SK-N-DZ (cell line): ENCODE measurements around the gene EFCAB14.
"Not testable (repeated sequence)": the region's sequence is repeated elsewhere in the genome, so short reads cannot be mapped to it uniquely, and the experiment has no call there.

Source experiments
- DNase-seq: peaks from one replicate; pipeline ENCODE4 v3.0.0-alpha.2; 2015; ENCODE audit warnings: low spot score

EFCAB14 gene

DNA sequence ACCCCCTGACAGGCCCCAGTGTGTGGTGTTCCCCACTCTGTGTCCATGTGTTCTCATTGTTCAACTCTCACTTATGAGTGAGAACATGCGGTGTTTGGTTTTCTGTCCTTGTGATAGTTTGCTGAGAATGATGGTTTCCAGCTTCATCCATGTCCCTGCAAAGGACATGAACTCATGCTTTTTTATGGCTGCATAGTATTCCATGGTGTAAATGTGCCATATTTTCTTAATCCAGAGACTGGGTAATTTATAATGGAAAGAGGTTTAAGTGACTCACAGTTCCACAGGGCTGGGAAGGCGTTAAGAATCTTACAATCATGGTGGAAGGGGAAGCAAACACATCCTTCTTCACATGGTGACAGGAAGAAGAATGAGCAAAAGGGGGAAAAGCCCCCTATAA lies 64.2 kb downstream of the EFCAB14 start:
- DNase-seq, result not testable (repeated sequence)

DNA sequence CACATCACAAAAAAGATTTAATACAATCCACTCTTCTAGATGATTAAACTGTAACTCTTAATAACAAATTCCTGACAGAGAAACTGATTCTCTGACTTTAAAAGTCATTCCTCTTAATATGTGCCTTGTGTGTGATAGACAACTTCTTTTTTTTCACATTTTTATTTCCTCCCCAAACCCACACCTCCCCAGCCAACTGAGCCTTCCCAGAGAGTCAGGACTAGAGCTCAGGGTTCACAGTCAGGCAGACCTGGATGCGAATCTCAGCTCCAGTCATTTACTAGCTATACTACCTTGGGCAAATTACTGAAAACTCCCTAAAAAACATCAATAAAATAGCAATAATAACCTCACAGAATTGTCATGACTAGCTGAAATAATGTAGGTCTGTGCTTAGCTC lies 64.9 kb downstream of the EFCAB14 start:
- DNase-seq, result no peak

DNA sequence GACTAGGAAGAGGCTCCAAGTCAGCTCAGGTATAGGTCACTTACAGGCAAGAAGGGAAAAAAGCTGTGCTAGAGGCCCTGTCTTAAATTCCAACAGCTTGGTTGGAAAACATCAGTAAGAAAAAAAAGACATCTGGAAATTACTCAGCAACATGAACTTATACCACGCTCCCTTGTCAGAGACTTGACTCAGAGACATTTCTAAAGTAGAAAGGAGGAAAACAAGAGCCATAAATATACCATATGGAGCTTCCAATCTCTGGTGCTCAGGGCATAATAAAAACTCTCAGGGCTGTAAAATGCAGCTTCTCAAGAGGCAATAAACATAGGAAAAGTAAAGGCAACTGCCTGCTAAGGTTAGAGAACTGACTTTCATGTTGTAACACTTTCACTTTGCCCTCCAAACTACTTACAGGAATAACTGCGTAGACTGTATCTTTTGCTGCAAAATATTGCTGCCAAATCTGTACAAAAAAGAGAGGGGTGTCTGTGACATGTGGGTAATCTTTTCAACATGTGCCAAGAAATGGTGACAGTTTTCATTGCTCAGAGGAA lies 65.4 kb downstream of the EFCAB14 start:
- DNase-seq, result no peak

DNA sequence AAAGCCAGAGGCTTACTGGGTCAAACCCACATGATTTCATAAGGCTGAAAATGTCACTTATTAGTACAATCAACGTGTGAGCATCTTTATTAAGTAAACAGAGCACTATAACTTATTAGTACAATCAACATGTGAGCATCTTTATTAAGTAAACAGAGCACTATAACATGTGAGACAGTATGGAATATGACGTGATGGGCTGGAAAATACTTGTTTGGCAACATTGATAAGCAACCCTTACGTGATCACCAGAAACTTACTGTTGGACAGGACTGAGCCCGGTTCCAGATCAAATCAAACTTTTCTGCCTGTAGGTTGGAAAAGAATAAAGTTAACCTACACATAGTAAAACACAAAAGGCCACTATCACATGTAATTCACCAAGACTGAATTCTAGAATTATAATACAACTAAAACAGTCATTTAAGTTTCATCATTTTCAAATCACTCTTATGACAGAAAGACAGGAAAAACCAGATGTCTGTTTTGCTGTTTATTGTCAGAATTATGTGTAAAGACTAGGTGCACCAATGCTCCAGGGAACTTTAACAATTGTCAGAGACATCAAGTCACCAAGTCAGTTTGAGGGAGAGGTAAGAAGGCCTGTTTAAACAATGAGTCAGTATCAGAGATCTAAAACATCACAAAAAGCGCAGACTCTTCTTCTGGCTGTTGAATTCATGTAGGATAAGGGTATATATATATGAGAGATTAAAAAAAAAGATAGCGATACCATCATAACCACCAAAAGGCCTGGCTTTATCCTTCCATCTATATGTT lies 66.4 kb downstream of the EFCAB14 start:
- DNase-seq, result no peak

DNA sequence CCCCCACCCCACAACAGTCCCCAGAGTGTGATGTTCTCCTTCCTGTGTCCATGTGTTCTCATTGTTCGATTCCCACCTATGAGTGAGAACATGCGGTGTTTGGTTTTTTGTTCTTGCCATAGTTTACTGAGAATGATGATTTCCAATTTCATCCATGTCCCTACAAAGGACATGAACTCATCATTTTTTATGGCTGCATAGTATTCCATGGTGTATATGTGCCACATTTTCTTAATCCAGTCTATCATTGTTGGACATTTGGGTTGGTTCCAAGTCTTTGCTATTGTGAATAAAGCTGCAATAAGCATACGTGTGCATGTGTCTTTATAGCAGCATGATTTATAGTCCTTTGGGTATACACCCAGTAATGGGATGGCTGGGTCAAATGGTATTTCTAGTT lies 67.8 kb downstream of the EFCAB14 start:
- not testable (repeated sequence) for DNase-seq

DNA sequence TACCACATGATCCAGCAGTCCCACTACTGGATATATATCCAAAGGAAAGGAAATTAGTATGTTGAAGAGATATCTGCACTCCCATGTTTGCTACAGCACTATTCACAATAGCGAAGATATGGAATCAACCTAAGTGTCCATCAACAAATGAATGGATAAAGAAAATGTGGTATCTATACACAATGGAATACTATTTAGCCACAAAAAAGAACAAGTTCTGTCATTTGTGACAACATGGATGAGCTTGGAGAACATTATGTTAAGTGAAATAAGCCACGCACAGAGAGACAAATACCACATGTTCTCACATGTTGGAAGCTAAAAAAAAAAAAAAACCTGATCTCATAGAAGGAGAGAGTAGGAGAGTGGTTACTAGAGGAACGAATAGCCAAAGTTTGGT lies 68.4 kb downstream of the EFCAB14 start:
- DNase-seq, result no peak

DNA sequence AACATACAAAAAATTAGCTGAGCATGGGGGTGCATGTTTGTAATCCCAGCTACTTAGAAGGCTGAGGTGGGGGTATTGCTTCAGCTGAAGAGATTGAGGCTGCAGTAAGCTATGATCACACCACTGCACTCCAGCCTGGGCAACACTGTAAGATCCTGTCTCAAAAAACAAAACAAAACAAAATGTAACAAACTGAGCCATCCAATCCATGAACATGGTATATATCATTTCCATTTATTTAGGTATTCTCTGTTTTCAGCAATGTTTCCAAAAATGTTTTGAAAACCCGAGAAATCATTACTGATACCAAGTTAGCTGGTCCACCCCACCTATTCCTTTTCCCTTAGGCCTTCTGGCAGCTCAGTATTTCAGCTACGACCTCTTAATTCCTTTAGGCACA lies 69.2 kb downstream of the EFCAB14 start:
- DNase-seq, result no peak

DNA sequence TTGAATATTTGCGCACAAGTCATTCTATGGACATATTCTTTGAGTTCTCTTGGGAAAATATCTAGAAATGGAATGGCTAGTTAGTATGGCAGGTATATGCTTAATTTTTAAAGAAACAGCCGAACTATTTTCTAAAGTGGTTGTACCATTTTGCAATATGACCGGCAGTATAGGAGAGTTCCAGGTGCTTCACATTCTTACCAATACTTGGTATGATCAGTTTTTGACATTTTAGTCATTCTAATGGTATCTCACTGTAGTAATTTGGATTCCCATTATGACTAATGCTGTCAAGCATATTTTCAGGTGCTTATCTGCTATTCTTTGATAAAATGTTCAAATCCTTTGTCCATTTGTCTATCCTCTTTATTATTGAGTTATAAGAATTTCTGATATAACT lies 71.3 kb downstream of the EFCAB14 start:
- no peak for DNase-seq

DNA sequence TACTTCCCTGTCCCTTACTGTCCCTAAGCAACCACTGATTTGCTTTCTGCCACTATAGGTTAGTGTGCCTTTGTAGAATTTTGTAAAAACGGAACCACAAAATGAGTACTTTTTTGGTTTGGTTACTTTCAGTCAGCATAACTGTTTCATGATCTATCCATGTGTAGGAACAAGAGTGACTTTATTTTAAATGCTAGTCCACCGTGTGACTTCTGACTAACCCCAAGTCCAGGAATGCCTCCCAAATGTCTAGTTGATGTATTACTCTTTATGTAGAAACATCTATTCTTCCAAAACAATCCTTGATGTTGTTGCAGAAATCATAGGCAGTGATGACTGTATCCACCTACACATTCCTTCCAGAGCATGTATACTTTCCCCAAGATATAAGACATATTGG lies 72.1 kb downstream of the EFCAB14 start:
- DNase-seq, result no peak

DNA sequence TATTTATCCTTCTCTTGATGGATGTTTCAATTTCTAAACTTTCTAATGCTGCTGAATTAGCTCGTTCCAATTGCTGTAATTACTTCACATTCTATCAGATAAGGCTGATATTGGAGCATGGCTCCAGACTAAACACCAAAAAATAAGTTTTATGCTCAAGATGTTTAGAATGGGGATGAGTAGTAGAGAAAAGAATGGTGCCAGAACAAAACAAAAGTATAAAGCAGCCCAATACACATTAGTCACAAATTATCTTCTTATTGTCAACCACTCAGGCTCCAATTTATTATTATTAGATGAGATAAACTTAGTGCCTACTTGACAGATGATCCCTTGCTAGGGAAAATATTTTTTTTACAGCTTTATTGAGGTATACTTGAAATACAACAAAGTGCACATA lies 72.6 kb downstream of the EFCAB14 start:
- no peak for DNase-seq

DNA sequence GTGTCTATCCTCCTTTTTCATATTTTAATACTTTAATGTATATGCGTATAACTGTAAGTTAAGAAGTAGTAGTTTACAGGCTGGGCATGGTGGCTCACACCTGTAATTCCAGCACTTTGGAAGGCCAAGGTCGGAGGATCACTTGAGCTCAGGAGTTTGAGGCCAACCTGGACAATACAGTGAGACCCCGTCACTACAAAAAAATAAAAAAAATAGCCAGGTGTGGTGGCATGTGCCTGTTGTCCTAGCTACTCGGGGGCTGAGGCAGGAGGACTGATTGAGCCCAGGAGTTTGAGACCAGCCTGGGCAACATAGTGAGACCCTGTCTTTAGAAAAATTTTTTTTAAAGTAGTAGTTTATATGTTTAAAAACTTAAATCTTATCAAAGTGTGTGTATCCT lies 73.1 kb downstream of the EFCAB14 start:
- no peak for DNase-seq

DNA sequence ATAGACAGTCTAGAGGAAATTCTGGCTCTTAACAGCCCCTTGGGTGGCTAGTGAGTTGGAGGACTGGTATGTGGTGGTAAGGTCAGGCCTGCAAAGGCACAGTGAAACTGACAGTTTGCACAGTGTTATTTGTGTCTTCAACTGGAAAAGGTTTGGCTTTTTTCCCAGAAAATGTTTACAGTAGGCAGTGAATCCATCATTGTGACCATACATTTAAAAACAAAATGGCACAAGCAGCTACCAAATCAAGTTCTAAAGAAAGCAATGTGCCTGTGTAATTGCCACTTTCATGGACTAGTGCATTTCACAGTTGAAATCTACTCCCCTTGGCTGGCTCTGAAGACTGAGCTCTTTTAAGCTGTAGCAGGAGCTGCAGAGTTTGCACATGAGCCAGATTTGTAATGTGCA lies 75.5 kb downstream of the EFCAB14 start:
- DNase-seq, result no peak

DNA sequence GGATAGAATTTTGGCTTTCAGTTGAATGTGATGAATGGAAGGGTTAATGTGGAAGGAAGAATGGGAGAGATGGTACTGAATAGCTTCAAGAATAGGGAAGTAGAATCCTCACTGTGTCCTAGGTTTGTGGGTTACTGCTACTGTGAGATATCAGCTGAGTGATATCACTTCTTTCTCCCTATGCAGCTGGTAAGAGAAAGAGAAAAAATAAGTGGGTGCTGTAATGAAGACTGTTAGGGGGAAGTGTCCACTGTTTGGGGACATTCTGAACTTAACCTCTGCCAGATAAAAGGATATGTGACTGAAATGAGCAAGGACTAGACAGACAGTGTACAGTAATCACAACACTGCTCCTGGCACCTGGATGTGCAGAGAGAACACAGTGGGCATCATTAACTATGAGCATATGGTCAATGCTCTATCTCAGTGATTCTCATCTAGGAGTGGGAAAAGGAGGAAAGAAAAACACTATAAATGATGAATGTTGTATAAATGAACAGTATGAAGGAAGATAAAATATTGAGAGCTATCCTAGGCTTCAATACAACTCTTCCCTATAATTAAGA lies 76.7 kb downstream of the EFCAB14 start:
- no peak for DNase-seq

DNA sequence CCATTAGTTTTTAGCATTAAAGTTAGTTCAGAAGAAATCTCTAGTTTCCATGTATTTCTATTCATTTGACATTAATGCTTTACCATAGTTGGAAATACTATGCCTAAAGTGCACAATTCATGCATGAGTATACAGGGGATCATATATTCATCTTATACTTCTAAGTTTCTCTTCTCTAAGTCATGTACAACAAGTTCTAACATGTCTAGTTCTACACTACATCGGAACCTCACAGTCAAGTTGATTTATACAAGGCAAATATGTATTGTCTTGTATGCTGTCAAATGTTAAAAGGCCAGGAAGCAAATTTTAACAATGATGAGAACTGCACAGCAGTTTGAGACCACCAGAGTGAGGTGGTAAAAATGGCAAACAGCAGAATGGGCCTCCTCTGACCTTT lies 79.4 kb downstream of the EFCAB14 start:
- no peak for DNase-seq

DNA sequence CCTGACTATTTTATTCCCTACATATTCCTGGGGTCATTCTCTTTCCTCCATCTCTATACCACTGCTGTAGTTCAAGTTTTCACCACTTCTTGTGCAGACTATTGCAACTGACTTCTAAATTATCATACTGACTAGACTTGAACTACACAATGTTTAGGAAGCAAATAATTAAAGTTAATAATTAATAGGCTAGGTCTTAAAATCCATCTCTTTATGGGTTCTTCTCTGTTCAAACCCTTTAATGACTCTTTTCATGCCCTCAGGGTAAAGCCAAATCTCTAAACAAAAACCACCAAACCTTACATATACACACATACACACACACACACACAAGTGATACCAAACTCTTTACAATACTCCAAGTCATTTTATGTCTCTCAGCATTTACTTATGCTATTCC lies 80.0 kb downstream of the EFCAB14 start:
- DNase-seq, result no peak

DNA sequence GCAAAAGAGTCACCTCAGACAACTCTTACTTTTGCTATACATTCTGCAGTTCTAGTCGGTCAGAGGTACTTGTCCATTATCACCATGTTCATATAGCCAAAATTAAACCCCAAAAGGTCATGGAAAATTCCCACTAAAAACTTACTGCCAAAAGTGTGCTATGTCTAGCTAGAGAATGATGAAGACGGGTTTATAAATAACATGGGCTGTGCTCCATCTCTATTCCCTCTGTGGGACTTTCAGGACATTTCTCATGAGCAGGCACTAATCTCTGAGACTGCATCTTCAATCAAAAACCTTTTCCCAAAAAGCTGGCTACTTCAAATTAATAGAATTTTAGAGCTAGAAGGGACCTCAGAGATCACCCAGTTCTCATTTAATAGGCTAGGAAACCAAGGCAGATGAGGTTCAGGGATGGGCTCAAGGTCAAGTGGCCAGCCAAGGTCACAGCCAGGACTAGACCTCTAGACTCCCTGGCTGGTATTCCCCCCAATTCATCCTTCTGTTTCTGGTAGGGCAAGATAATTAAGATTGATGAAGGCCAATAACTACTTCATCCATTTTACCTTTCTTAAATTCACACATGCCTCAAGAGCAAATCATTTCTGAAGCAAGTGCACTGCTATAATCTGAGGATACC lies 81.3 kb downstream of the EFCAB14 start:
- no peak for DNase-seq

DNA sequence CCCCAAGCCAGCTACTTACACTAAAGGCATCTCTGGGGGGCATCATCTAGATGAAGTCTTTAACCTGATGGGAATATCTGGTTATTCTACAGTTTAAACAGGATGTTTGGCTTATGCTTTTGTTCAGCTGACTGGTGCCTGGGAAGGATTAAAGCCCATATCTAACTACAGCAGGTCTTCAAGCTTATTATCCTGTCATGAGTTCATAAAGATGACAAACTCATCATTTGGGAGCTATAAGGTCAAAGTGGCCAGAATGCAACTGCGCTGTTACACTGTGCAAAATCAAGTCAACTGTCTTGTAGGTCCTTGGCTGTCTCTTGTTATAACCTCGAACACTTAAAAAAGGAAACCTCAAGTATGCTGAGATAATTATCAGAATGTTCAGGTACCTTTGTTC lies 83.7 kb downstream of the EFCAB14 start:
- DNase-seq, result no peak

DNA sequence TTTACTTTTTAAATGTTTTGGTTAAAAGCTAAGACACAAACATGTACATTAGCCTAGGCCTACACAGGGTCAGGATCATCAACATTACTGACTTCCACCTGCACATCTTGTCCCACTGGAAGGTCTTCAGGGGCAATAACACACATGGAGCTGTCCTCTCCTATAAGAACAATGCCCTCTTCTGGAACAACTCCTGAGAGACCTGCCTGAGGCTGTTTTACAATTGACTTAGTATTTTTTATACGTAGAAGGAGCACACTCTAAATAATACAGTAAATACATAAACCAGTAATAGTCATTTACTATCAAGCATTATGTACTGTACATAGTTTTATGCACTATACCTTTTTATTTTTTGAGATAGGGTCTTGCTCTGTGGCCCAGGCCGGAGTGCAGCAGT lies 88.2 kb downstream of the EFCAB14 start:
- no peak for DNase-seq
